ENCODE measurements around the gene MELTF.
"Not testable (repeated sequence)": the region's sequence is repeated elsewhere in the genome, so short reads cannot be mapped to it uniquely, and the experiment has no call there.

The MELTF gene

GRCh38 chr3:197029511-197030167, at the start of gene MELTF:
TSS of gene MELTF (minus strand) at chr3:197029817. CDS start at chr3:197029702, 115 bp downstream.
- peak; percentile 90 for DNase-seq (ENCODE audit: low read depth)

- DNase-seq (ENCODE audit: low read depth), result no peak
Measured at GRCh38 chr3:197076415-197076814, 46.8 kb upstream of the MELTF start.

- no peak for DNase-seq (ENCODE audit: low read depth)
Measured at GRCh38 chr3:197068077-197068476, 38.5 kb upstream of the MELTF start.

GRCh38 chr3:197064771-197065170, 35.2 kb upstream of the MELTF start:
- DNase-seq (ENCODE audit: low read depth), result no peak

GRCh38 chr3:197062446-197062845, 32.8 kb upstream of the MELTF start:
- no peak for DNase-seq (ENCODE audit: low read depth)

GRCh38 chr3:197051637-197052036, 22.0 kb upstream of the MELTF start:
- not testable (repeated sequence) for DNase-seq (ENCODE audit: low read depth)

GRCh38 chr3:197050511-197050910, 20.9 kb upstream of the MELTF start:
- no peak for DNase-seq (ENCODE audit: low read depth)

GRCh38 chr3:197042539-197042938, 12.9 kb upstream of the MELTF start:
- DNase-seq (ENCODE audit: low read depth), result no peak

- DNase-seq (ENCODE audit: low read depth), result no peak
Measured at GRCh38 chr3:197041875-197042488, 12.4 kb upstream of the MELTF start.

- no peak for DNase-seq (ENCODE audit: low read depth)
Measured at GRCh38 chr3:197040658-197041057, 11.0 kb upstream of the MELTF start.

- no peak for DNase-seq (ENCODE audit: low read depth)
Measured at GRCh38 chr3:197038679-197039462, 9.3 kb upstream of the MELTF start.

- no peak for DNase-seq (ENCODE audit: low read depth)
Measured at GRCh38 chr3:197035577-197035976, 6.0 kb upstream of the MELTF start.

- DNase-seq (ENCODE audit: low read depth), result not testable (repeated sequence)
Measured at GRCh38 chr3:197034778-197035177, 5.2 kb upstream of the MELTF start.

GRCh38 chr3:197033764-197034163, 4.1 kb upstream of the MELTF start:
- DNase-seq (ENCODE audit: low read depth), result not testable (repeated sequence)

- peak; percentile 100 for DNase-seq (ENCODE audit: low read depth)
Measured at GRCh38 chr3:197031315-197032285, 2.0 kb upstream of the MELTF start.

GRCh38 chr3:197030379-197031314, 1.0 kb upstream of the MELTF start:
- DNase-seq (ENCODE audit: low read depth), result peak; percentile 52

- DNase-seq (ENCODE audit: low read depth), result no peak
Measured at GRCh38 chr3:197028728-197029510, 698 bp downstream of the MELTF start.

GRCh38 chr3:197027896-197028727, 1.5 kb downstream of the MELTF start:
- DNase-seq (ENCODE audit: low read depth), result no peak
